AG09319 (cell line): ENCODE data around the gene ALG9.

Source experiments
- DNase-seq: peaks from one replicate; pipeline ENCODE4 v3.0.0-alpha.2; 2010; ENCODE audit warnings: low read depth; ENCODE audit errors: extremely low read depth
- TF ChIP-seq, protein P1 (sequence below): IDR thresholded peaks from 2 replicates; pipeline ENCODE4 v1.5.1; 2011; ENCODE audit warnings: low read depth, mild to moderate bottlenecking, inconsistent platforms, low read length, moderate library complexity

ALG9 gene

DNA sequence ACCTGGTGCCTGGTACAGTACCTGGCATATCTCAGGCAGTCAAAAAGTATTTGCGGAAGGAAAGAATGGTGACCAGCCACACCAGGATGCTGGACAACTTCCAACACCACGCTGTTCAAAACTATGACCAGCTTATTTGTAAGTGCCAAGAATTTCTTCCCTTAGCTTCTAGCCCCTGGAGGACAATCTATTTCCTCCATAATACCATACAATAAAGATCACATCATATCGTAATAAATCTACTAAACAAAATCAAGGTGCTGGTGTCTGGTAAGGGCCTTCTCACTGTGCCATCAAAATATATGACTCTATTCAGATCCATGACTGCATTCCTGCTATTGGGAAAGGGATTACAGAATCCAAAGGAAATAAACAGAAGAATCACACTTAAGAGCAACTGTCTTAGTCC is 51.5 kb downstream of the ALG9 start:
- TF ChIP-seq, protein P1, sequence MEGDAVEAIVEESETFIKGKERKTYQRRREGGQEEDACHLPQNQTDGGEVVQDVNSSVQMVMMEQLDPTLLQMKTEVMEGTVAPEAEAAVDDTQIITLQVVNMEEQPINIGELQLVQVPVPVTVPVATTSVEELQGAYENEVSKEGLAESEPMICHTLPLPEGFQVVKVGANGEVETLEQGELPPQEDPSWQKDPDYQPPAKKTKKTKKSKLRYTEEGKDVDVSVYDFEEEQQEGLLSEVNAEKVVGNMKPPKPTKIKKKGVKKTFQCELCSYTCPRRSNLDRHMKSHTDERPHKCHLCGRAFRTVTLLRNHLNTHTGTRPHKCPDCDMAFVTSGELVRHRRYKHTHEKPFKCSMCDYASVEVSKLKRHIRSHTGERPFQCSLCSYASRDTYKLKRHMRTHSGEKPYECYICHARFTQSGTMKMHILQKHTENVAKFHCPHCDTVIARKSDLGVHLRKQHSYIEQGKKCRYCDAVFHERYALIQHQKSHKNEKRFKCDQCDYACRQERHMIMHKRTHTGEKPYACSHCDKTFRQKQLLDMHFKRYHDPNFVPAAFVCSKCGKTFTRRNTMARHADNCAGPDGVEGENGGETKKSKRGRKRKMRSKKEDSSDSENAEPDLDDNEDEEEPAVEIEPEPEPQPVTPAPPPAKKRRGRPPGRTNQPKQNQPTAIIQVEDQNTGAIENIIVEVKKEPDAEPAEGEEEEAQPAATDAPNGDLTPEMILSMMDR, result no peak
- no peak for DNase-seq

DNA sequence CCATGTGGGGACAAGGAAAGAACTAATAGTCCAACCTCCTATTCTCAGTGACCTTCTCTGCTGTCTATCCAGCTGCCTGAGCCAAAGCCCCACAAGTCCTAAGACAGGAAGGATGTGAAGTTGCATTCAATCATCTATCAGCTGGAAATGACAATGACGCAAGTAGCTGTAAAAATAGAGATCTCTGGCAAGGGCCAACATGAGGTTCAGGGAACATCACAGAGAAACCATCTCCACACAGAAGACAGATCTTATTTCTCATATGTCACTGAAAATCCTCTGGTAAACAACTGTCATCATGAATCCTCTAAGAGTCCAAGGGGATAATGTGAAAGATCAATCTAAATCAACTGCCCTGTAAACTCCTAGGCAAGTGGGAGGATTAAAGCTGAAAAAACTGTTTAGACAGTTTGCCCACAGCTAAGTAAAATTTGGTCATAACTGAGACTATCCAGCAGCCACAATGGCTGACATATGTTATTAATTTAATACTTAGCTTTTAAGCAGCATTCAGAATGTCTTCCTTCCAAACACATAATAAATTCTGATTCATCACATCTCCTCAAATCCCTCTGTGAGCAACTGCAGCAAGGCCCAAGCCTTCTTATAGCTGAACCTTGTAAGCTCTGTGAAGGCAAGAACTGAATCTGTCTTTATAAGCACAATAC is 52.1 kb downstream of the ALG9 start:
- TF ChIP-seq, protein P1, result no peak
- peak; percentile 89 for DNase-seq

DNA sequence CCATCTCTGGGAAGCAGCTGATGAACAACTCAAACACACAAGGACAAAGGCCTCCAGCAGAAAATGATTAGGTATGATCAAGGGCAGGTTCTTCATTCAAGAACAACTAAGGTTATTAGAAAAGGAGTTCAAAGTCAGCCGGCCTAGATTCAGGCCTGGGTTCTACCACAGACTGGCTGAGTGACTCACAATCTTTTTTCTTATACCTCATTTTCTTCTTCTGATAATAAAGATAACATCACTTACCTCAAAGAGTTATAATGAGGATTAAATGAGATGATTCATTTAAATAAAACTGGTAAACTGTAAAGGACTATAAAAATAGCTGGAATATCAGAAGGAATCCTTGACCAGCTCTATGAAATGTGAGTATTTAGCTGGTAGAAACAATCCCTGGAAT is 55.9 kb downstream of the ALG9 start:
- TF ChIP-seq, protein P1, result no peak
- no peak for DNase-seq

DNA sequence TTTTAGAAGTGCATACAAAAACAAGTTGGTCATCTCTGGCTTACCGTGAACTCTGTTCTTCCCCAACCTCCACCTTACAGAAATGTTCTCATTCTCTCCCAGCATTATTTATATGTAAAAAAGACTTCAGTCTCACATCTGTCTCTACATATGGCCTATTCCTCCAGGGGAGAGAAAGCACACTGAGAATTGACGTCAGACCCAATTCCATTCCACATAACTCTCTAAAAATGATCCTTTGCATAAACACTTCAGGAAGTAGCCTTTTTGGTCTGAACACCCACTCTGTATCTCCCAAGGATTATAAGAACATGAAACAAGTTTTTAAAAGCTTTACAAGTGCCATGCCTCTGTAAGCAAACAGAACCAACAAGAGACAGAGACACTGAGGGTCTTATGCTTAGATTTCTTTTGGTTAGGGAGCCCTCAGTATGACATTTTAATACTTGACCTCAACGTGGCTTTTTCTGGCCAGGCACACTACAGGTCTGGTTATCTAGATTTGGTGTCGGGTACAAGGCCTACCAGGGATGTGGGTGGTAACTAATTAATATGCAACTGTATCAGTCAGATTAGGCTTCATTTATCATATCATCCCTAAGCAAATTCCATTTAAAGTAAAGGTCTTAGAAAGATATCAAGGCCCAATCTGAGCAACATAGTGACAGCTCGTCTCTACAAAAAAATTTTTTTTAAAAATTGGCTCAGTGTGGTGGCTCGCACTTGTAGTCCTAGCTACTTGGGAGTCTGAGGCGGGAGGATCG is 56.6 kb downstream of the ALG9 start:
- DNase-seq, result no peak
- TF ChIP-seq, protein P1, result no peak

DNA sequence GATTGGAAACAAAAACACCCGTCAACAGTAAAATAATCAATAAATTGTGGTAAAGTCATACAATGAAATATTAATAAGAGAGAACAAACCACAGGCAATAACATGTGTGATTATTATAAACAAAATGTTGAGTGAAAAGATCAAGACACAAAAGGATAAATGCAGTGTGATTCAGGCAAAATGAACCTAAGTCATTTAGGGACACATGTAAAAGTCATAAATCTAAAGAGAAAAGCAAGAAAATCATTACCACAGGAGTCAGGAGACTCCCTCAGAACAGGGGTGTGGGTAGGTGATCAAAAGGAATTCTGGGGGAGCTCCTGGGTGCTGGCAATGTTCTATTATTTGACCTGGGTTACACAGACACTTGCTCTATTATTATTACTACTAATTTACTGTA is 57.3 kb downstream of the ALG9 start:
- TF ChIP-seq, protein P1, result no peak
- DNase-seq, result no peak

DNA sequence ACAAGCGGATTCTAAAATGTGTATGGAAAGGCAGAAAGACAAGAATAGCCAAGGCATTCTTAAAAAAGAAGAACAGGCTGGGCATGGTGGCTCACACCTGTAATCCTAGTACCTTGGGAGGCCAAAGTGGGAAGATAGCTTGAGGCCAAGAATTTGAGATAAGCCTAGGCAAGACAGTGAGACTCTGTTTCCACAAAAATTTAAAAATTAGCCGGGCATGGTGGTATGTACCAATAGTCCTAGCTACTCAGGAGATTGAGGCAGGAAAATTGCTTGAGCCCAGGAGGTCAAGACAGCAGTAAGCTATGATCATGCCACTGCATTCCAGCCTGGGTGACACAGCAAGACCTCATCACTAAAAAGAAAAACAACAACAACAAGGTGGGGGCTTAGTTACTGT is 59.2 kb downstream of the ALG9 start:
- DNase-seq, result no peak
- TF ChIP-seq, protein P1, result no peak

DNA sequence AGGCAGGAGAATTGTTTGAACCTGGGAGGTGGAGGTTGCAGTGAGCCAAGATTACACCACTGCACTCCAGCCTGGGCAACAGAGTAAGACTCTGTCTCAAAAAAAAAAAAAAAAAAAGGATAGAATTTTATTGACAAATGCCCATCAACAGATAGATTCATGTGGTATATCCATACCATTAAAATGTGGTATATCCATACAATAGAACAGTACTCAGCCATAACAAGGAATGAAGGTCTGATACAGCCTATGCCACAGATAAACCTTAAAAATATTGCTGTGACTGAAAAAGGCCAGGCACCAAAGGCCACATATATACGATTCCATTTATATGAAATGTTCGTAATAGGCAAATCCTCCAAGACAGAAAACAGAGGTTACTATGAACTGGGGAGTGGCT is 59.9 kb downstream of the ALG9 start:
- DNase-seq, result no peak
- TF ChIP-seq, protein P1, result no peak
